Mesendoderm (in vitro differentiated cells): ENCODE measurements around the gene SH3BGR. TPM values are rescaled to one million over a fixed set of nuclear protein-coding genes. Genes with fewer than 3 reads are reported as not detected.

Source experiments
- DNase-seq: peaks from one replicate; pipeline ENCODE4 v3.0.0; 2013
- H2AK5ac ChIP-seq: 2 replicates; pipeline ENCODE4 v1.6.1; 2013; ENCODE audit warnings: low read length, inconsistent platforms
- H2BK120ac ChIP-seq: 2 replicates; pipeline ENCODE4 v1.6.1; 2013; ENCODE audit warnings: low read depth, mild to moderate bottlenecking, low read length, moderate library complexity, mixed read lengths
- H2BK15ac ChIP-seq: replicated peaks from 2 replicates; pipeline ENCODE4 v1.6.1; 2013; ENCODE audit warnings: low read depth, mild to moderate bottlenecking, moderate library complexity
- H2BK5ac ChIP-seq: 2 replicates; pipeline ENCODE4 v1.6.1; 2013; ENCODE audit warnings: low read length, inconsistent platforms
- H3K18ac ChIP-seq: 2 replicates; pipeline ENCODE4 v1.6.1; 2013; ENCODE audit warnings: mild to moderate bottlenecking, low read length, mixed read lengths
- H3K23ac ChIP-seq: one replicate; pipeline ENCODE4 v1.6.1; 2013; ENCODE audit warnings: low read length
- H3K27ac ChIP-seq: 2 replicates; pipeline ENCODE4 v1.5.1; 2013; ENCODE audit warnings: low read depth, mild to moderate bottlenecking, inconsistent platforms, low read length, moderate library complexity
- H3K27me3 ChIP-seq: 2 replicates; pipeline ENCODE4 v1.6.1; 2013; ENCODE audit warnings: low read length, control low read depth, mild to moderate bottlenecking, inconsistent platforms; ENCODE audit not compliant: insufficient read depth, poor library complexity
- H3K36me3 ChIP-seq: 2 replicates; pipeline ENCODE4 v1.6.1; 2013; ENCODE audit warnings: low read length, inconsistent platforms; ENCODE audit not compliant: control insufficient read depth, insufficient read depth
- H3K4ac ChIP-seq: one replicate; pipeline ENCODE4 v1.6.1; 2013; ENCODE audit warnings: low read depth, mild to moderate bottlenecking, low read length, moderate library complexity
- H3K4me1 ChIP-seq: 2 replicates; pipeline ENCODE4 v1.6.1; 2013; ENCODE audit warnings: low read depth, low read length, inconsistent platforms; ENCODE audit not compliant: control insufficient read depth
- H3K4me2 ChIP-seq: 2 replicates; pipeline ENCODE4 v1.6.1; 2013; ENCODE audit warnings: low read length
- H3K4me3 ChIP-seq: 2 replicates; pipeline ENCODE4 v1.5.1; 2013; ENCODE audit warnings: mild to moderate bottlenecking, low read length
- H3K56ac ChIP-seq: one replicate; pipeline ENCODE4 v1.6.1; 2013; ENCODE audit warnings: low read length
- H3K79me1 ChIP-seq: 2 replicates; pipeline ENCODE4 v1.6.1; 2013; ENCODE audit warnings: low read length, inconsistent platforms
- H3K79me2 ChIP-seq: 2 replicates; pipeline ENCODE4 v1.6.1; 2013; ENCODE audit warnings: mild to moderate bottlenecking, low read length; ENCODE audit not compliant: control insufficient read depth, insufficient read depth
- H3K9ac ChIP-seq: 2 replicates; pipeline ENCODE4 v1.6.1; 2013; ENCODE audit warnings: low read length, inconsistent platforms
- H4K5ac ChIP-seq: one replicate; pipeline ENCODE4 v1.6.1; 2013; ENCODE audit warnings: low read length
- H4K8ac ChIP-seq: one replicate; pipeline ENCODE4 v1.6.1; 2013; ENCODE audit warnings: low read depth, mild to moderate bottlenecking, control low read depth, low read length, moderate library complexity
- WGBS: extraction: QIAGEN DNeasy Blood & Tissue Kit; methylation state at CpG from one replicate; pipeline ENCODE4 v1.1.7; 2013; ENCODE audit warnings: low lambda C conversion rate, missing lambda C conversion rate; ENCODE audit not compliant: insufficient coverage; ENCODE audit errors: extremely low coverage; 5-methylcytosine and 5-hydroxymethylcytosine counted together
- small RNA-seq: library from polyadenylated mRNA; stranded (forward); fragments of <200 nt; extraction: miRNeasy Mini kit (QIAGEN cat#:217004); gene quantifications from one replicate; pipeline ENCODE3, GENCODE V24; 2013; ENCODE audit not compliant: insufficient read depth

SH3BGR gene

DNA sequence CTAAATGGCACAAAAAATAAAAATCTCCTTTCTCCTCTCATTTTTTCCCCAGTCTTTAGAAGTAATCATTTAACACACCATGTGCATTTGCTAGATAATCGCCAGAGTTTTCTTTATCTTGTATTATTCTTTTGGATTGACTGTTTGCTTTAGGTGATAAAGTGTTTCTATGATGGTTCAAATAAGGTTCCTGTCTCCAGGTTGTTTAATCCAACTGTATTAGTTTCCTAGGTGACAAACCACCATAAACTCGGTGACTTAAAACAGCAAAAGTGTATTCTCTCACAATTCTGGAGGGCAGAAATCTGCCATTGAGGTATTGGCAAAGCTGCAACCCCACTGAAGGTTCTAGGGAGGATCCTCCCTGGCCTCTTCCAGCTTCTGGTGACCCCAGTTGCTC lies 109.4 kb downstream of the SH3BGR start:
- no peak overlapping the region for H3K4ac ChIP-seq
- no peaks in the 10 kb centered on the region for H3K4me1 ChIP-seq
- H3K4me2 ChIP-seq = no peak overlapping the region
- no peak overlapping the region for H3K27ac ChIP-seq
- H3K79me2 ChIP-seq = no peaks in the 10 kb centered on the region
- H3K56ac ChIP-seq = no peak overlapping the region
- no peaks in the 10 kb centered on the region for H3K36me3 ChIP-seq
- no peak overlapping the region for H4K8ac ChIP-seq
- H3K79me1 ChIP-seq = no peaks in the 10 kb centered on the region
- WGBS = no CpG with 5 or more reads among the region's 2 CpGs
- H2BK120ac ChIP-seq = no peak overlapping the region
- no peak overlapping the region for H4K5ac ChIP-seq
- H3K27me3 ChIP-seq = no peaks in the 10 kb centered on the region
- no peak overlapping the region for H2AK5ac ChIP-seq
- no peak for DNase-seq
- H3K18ac ChIP-seq = no peak overlapping the region
- no peak overlapping the region for H3K4me3 ChIP-seq
- H3K9ac ChIP-seq = no peak overlapping the region
- no peak overlapping the region for H2BK5ac ChIP-seq
- H3K23ac ChIP-seq = no peak overlapping the region
- H2BK15ac ChIP-seq = no peak overlapping the region

DNA sequence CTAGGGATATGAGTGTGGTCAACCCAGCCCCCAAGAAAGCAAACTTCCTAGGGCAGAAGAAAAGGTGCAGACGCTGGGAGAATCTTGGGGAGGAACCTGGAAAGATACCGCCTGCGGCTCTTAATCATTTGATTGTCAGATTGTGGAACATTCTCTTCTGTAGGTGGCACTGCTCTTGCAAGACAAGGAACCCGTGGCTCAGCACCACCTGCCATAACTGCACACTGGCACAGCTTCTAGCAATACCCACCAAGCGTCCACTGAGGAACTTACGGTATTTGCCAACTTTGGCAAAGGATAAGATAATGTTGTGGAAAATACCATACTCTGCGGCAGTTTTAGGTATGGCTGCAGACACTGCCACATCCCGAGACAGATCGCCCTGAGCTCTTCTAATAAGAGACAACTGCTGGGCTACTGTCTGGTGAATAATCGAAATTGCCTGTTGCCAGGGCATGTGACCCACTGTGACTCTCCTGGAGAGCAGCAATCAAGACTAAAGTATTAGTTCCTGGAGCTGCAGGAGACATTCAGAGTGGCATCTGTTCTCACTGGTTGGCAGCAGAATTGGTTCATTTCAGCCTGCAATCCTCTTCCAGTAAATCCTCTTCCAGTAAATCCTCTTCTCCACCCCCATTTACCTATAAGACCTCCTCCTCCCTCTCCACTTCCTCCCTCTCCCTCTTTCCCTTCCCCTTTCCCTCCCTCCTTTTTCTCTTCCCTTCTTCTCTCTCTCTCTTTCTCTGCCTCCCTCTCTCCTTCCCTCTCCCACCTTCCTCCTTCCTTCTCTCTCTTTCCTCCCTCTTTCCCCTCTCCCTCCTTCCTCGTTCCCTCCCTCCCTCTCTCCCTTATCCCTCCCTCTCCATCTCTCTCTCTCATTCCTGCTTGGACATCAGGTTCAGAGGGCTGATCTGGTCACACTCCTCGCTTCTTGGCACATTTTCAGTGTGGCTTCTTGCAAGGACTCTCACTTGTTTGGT lies 111.3 kb downstream of the SH3BGR start:
- Histone ChIP-seq H3K23ac (no peak overlapping the region), H3K56ac (no peak overlapping the region), H2BK5ac (no peak overlapping the region), H3K9ac (no peak overlapping the region), H3K79me2 (no peaks in the 10 kb centered on the region), H3K27ac (no peak overlapping the region), H3K4ac (no peak overlapping the region), H4K5ac (no peak overlapping the region), H4K8ac (no peak overlapping the region), H2BK120ac (no peak overlapping the region), H2AK5ac (no peak overlapping the region), H3K4me1 (no peaks in the 10 kb centered on the region), H3K36me3 (no peaks in the 10 kb centered on the region), H3K79me1 (no peaks in the 10 kb centered on the region), H2BK15ac (no peak overlapping the region), H3K27me3 (no peaks in the 10 kb centered on the region), H3K18ac (no peak overlapping the region), H3K4me3 (no peak overlapping the region), H3K4me2 (no peak overlapping the region)
- DNase-seq = no peak
- 88% methylated on average over 1 of the region's 12 CpGs for WGBS

DNA sequence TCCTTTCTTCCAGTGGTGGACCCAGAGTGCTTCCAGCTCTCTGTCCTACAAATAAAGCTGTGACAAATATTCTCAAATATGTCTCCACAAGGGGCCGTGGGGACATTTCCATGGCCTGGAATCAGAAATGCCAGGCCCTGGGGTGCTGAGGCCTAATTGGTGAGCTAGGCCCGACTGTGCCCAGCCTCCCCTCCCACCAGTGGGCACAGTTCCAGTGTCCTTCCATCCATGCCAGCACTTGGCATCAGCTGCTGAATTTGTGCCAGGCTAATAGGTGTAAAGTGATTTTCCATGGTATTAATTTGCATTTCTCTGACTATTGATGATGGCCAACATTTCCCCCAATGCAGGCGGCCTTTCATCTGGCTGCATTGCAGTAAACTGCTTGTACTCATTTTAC lies 112.4 kb downstream of the SH3BGR start:
- no peaks in the 10 kb centered on the region for H3K4me1 ChIP-seq
- no peak overlapping the region for H3K4ac ChIP-seq
- no peaks in the 10 kb centered on the region for H3K36me3 ChIP-seq
- no peak overlapping the region for H3K9ac ChIP-seq
- no peak overlapping the region for H3K4me2 ChIP-seq
- H4K8ac ChIP-seq = no peak overlapping the region
- H3K56ac ChIP-seq = no peak overlapping the region
- no peak overlapping the region for H3K23ac ChIP-seq
- no peak overlapping the region for H2AK5ac ChIP-seq
- no peaks in the 10 kb centered on the region for H3K79me1 ChIP-seq
- no peak overlapping the region for H4K5ac ChIP-seq
- H2BK15ac ChIP-seq = no peak overlapping the region
- no peak overlapping the region for H3K4me3 ChIP-seq
- H3K18ac ChIP-seq = no peak overlapping the region
- H2BK5ac ChIP-seq = no peak overlapping the region
- no peak for DNase-seq
- no peaks in the 10 kb centered on the region for H3K27me3 ChIP-seq
- WGBS = no CpG with 5 or more reads among the region's 3 CpGs
- no peaks in the 10 kb centered on the region for H3K79me2 ChIP-seq
- H2BK120ac ChIP-seq = no peak overlapping the region
- no peak overlapping the region for H3K27ac ChIP-seq

Small RNA genes lying within 50 kb of the gene (small RNA-seq; reads per million reads assigned to genes)
- gene MIR6508 = not detected
